ENCODE data around the gene HNRNPUL2.

GRCh38 chr11:62708793-62709192 is 18.5 kb downstream of the HNRNPUL2 start:
- TF ChIP-seq CTCF (conservative IDR thresholded peaks at IDR 0.05; ENCODE audit: low read depth, low read length) (no peak), RFX5 (IDR thresholded peaks at IDR 0.05; ENCODE audit: low read depth, low read length) (no peak)

All from IMR-90 (cell line).